Measurements from ENCODE around the gene PIGB.
"Not testable (repeated sequence)": the region's sequence is repeated elsewhere in the genome, so short reads cannot be mapped to it uniquely, and the experiment has no call there.

The PIGB gene

DNA sequence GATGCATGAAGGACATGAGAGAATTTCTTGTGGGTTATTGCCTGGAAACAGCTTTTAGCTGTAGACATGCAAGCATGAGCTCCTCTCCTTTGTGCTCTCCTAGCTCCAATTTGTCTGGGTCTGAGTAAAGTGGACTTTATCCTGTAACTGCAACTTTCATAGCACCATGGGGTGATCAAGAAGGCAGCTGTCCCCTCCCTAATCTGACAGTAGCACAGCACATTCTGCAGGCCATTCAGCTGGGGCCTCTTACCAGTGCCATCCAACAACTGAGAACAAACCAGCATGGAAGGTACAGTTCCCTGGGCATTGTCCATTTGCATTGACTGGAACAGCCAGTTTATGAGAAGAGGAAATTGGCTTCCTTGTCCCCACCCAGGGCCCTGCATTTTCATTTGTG, 21.7 kb upstream of the PIGB start:
- DNase-seq (ENCODE audit: low read depth in 3 of 3), result no peak

DNA sequence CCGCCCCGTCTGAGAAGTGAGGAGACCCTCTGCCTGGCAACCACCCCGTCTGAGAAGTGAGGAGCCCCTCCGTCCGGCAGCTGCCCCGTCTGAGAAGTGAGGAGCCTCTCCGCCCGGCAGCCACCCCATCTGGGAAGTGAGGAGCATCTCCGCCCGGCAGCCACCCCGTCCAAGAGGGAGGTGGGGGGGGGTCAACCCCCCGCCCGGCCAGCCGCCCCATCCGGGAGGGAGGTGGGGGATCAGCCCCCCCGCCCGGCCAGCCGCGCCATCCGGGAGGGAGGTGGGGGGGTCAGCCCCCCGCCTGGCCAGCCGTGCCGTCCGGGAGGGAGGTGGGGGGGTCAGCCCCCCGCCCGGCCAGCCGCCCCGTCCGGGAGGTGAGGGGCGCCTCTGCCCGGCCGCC, 16.2 kb upstream of the PIGB start:
- DNase-seq (ENCODE audit: low read depth in 3 of 3), result not testable (repeated sequence)

DNA sequence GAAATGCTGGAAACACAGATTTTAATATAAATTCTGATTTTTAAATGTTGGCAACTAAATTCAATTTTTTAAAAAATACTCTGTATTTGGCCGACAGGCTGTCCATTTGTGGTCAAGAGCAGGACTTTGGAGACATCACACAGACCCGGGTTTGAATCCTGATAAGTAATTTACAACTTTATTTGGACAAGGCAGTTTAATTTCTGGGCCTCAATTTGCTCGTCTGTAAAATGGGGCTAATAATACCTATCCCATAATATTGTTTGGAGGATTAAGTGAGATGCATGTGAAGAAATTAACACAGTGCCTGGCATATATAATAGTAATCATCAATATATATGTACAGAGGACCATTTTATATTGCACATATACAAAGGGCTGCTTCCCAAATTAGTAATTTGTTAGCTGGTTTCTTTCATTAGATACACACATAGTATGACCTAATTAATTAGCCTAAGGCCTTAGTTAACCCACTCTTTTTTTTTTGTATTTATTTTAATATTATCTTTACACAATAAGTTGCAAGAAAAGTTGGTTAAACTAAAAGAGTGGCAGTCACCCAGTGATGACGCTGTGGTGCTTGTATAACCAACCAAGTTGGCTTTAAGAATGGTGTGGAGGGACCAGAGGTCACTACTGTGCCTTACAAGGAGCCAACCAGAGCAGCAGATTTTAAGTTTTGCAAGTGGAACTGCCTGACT, 665 bp downstream of the PIGB start:
- DNase-seq (ENCODE audit: low read depth in 3 of 3), result no peak

DNA sequence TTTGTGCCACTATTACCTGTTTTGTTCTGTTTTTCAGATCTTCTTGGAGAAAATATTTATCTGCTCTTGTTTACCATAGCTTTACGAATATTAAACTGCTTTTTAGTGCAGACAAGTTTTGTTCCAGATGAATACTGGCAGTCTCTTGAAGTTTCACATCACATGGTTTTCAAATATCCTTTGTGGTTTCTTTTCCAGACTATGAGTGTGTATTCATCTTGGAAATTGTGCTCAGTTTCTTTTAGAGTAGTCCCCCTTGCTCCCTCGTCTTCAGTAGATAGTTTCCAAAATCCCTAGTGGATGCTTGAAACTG, 1.2 kb downstream of the PIGB start:
- DNase-seq (ENCODE audit: low read depth in 3 of 3), result no peak

DNA sequence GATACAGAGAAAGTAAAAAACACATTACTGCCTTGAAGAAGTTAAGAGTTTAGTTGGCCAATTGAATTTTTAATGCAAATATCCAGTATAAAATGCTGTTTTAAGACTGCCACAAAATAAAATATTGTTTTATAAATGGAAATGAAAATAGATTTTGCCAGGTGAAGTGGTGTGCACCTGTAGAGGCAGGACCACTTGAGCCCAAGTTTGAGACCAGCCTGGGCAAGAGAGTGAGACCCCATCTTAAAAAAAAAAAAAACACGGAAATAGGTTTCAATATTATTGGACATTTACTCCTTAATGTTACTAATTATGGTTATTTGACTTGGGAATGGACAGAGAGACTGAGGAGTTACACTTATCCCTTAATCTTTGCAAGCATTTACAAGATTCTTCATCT, 1.9 kb downstream of the PIGB start:
- no peak for DNase-seq (ENCODE audit: low read depth in 3 of 3)

DNA sequence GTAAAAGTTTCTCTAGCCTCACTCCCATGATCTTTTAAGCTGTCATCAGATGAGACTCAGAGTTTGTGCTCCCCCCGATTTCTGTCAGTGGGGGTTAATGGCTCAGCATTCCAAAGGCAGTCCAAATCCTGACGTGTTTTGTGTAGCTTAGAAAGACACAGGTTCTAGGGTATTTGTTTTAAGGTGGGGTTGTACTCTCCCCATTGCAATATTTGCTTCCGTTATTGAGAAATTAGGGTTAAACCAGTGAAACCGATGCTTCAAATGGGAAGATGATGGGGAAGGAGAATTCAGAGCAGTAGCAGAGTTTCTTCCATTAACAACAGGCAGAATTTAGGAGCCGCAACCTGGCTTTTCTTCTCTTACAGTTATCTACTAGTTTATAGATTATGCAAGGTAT, 3.4 kb downstream of the PIGB start:
- DNase-seq (ENCODE audit: low read depth in 3 of 3), result no peak

DNA sequence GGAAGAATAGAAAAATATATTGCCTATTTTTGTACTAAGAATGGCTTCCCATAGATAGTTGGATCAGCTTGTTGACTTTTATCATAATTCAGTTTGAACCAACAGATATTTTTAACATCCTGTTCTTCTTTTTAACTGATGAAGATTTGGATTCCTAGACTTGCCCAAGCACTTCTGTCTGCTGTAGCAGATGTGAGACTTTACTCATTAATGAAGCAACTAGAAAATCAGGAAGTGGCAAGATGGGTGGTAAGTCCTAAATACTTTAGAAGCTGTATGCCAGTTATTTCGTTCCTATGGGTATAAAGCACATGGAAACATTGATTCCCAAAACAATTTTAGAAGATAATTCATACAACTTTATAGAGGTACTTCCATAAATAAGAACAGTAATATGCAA, 8.4 kb downstream of the PIGB start:
- no peak for DNase-seq (ENCODE audit: low read depth in 3 of 3)

DNA sequence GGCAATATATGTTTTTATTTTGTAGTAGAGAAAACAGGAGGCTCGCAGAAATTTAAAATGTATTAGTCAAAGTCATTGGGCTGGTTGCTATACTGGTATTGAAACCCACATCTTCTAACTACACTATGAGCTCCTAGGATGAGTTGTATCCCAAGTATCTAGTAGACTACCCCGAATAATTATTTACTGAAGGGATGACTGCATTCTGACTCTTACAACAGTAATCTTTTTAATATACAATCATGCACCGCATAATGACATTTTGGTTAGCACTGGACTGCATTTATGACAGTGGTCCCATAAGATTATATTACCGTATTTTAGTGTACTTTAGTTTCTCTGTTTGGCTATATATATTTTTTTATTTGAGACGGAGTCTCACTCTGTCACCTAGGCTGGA, 15.3 kb downstream of the PIGB start:
- DNase-seq (ENCODE audit: low read depth in 3 of 3), result no peak

DNA sequence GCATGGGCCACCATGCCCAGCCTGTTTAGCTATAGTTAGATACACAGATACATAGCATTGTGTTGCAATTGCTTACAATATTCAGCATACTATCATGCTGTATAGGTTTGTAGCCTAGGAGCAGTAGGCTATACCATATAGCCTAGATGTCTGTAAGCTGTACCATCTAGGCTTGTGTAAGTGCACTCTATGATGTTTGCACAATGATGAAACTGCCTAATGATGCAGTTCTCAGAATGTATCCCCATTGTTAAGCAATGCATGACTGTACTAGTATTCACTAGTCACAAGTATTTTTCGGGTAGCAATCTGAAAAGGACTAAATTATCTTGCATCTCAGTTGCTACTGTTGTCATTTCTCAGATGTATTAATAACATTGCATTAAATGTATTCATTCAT, 16.0 kb downstream of the PIGB start:
- DNase-seq (ENCODE audit: low read depth in 3 of 3), result no peak

DNA sequence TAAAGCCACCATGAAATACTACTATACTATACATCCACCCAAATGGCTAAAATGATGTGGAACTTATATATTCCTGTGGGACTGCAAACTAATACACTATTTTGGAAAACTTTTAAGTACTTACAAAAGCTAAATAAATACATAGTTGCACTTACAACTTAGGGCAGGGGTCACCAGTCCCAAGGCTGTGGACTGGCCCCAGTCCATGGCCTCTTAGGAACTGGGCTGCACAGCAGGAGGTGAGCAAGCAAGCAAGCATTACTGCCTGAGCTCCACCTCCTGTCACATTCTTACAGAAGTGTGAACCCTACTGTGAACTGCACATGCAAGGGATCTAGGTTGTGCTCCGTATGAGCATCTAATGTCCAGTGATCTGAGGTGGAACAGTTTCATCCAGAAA, 18.1 kb downstream of the PIGB start:
- no peak for DNase-seq (ENCODE audit: low read depth in 3 of 3)

DNA sequence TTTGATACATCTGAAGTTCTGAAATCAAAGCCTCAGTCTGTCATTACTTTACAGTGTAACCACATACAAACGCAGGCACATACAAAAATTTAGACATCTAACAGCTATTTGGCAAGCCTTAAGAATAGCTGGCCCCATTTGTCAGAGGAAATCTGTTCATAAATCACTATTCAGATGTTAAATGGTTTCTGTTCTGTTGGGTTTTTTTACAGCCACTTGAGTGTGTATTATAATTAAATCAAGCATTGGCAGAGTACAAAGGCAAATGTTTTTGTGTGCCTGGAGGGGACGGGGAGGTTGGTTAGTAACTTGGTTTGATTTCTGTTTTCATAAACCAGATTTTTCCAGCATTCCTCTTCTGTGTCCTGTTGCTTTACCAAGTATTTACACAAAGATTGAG, 24.1 kb downstream of the PIGB start:
- no peak for DNase-seq (ENCODE audit: low read depth in 3 of 3)

DNA sequence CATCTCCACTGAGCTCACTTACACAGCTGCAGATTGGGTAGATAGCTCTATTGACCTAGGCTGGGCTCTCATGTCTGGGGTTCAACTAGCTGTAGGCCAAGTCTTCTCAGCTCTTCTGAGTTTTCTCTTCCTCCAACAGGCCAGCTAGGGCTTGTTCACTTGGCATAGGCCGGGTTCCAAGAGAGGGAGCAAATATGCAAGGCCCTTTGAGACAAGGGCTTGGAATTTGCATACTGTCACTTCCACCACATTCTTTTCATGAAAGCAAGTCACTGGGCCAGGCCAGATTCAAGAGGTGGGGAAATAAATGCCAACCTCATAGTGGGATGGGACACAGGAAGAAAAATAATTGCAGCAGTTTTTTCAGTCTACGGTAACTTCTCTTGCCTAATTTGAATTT, 25.2 kb downstream of the PIGB start:
- no peak for DNase-seq (ENCODE audit: low read depth in 3 of 3)

DNA sequence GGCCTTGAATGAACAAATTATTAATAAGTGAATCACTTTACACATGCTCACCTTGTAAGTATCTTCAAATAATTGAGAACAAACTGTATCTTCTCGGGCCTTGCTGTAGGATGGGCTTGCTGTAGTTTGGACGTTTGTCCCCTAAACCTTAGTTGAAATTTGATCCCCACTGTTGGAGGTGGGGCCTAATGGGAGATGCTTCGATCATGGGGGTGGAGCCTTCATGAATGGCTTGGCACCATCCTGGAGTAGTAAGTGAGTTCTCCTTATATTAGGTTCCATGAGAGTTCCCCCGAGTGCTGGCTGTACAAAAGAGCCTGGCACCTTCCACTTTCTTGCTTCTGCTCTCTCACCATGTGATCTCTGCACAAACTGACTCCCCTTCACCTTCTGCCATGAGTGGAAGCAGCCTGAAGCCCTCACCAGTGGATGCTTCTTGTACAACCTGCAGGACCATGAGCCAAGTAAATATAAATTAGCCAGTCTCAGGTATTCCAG, 29.3 kb downstream of the PIGB start:
- DNase-seq (ENCODE audit: low read depth in 3 of 3), result no peak

DNA sequence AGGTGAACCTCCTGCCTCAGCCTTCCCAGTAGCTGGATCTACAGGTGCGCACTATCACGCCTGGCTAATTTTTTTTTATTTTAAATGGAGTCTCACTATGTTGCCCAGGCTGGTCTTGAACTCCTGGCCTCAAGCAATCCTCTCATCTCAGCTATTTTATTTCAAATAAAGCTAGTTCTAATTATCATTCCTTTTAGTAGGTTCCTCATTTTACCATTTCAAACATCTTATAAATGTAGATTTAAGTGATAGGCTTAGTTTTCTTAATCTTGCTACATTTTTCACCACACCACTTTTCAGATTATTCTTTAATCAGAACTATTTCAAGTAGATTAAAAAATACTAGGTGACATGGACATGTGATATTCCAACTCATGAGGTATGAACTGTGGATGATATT, 30.3 kb downstream of the PIGB start:
- DNase-seq (ENCODE audit: low read depth in 3 of 3), result no peak

DNA sequence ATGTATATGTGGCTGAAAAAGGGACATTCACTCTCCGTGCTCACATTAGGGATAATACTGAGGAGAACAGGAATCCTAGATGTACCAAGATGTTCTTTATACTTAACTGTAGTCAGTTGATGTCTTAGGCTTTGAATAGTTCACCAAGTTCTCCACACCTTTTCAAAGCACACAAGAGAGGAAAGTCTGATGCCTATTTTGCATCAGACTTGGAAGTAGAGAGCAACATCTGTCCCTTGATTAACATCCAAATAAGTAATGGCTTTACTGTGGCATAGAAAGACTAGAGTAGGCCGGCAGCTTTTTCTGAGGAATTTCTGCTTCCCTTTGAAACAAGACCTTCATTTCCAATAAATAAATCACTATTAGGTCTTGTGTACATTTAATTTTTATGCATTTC, 34.0 kb downstream of the PIGB start:
- no peak for DNase-seq (ENCODE audit: low read depth in 3 of 3)

DNA sequence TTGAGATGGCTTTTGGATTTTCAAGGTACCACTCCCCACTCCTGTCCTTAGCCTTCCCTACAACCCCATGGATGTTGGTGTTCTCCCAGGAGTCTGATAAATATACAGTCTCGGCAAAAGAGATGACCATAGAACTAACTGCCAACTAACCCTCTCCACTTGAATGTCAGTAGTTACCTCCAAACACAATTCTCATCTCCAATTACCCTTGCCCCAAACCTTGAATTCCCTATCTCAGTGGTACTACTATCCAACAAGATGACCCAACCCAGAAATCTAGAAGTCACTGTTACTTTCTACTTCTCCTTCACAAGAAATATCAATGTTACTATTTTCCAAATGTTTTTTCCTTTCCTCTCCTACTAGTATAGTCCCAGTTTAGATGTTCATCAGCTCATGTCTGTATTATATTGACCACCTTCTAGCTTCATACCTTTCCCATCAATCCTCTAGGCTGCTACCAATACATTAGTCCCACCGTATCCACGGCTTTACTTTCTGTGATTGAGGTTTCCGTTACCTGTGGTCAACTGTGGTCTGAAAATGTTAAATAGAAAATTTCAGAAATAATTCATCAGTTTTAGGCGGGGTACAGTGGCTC, 38.1 kb downstream of the PIGB start:
- no peak for DNase-seq (ENCODE audit: low read depth in 3 of 3)

DNA sequence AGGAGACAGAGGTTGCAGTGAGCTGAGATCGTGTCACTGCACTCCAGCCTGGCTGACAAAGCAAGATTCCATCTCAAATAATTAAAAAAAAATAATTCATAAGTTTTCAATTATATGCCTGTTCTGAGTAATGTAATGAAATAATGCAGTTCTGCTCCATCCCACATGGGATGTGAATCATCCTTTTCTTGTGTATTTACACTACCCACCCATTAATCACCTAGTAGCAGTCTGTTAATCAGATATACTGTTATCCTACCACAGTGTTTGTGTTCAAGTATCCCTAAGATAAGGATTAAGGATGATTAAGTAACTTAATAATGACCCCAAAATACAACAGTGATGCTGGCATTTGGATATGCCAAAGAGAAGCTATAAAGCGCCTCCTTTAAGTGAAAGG, 38.8 kb downstream of the PIGB start:
- no peak for DNase-seq (ENCODE audit: low read depth in 3 of 3)

DNA sequence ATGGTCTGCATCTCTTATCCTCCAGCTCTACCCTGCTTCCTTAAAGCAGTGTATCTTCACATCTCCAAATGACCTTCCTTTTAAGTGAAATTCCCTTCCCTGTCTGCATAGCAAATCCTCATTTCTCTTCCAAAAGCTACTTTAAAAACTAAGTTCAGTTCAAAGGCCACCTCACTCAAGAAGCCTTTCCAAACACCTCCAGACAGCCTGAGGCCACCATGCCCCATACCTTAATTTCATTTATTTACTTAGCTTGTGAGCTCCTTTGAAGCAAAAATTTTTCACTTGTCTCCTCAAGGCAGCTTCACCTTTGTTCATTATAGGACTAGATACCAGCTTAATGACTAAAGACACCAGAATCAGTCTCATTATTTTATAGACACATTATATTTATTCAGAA, 39.4 kb downstream of the PIGB start:
- no peak for DNase-seq (ENCODE audit: low read depth in 3 of 3)

DNA sequence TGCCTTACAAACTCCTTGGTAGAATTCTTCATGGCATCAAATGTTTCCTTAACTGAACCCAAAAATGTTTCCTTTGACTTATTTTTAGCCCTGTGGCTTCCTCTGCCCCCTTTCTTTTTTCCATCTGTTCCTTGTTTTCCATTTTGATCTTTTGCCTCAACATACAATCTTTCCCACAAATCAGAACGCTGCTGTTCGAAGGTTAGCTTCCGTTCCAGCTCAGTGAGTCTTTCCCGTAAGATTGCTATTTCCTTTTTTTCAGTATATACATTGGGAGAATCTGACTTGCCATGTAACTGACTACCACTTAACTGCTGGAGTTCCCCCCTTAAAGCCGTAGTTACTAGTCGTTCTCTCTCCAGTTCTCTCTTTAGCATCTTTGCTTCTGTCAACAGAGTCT, 41.2 kb downstream of the PIGB start:
- no peak for DNase-seq (ENCODE audit: low read depth in 3 of 3)

DNA sequence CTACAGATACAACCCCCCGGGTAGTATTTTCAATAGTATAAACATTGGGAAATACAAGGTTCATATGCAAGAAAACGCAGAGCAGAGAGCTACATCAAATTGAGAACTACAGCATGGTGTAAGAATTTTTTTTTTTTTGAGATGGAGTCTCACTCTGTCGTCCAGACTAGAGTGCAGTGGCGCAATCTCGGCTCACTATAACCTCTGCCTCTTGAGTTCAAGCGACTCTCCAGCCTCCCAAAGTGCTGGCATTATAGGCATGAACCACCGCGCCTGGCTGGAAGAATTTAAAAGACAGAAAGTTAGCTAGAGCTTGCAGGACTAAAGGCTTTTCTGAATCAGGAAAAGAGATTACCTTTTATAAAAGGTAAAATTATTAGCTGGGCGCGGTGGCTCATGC, 42.0 kb downstream of the PIGB start:
- no peak for DNase-seq (ENCODE audit: low read depth in 3 of 3)

DNA sequence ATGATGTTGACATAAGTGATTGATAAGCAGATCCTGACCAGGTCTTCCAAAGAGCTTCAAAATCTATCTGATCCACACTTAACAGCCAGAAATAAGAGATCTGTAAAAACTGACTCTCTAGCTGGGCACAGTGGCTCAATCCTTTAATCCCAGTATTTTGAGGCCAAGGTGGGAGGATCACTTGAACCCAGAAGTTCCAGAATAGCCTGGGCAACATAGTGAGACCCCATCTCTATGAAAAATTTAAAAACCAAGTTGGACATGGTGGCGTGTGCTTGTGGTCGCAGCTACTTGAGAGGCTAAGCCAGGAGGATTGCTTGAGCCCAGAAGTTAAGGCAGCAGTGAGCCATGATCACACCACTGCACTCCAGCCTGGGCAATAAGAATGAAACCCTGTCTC, 43.6 kb downstream of the PIGB start:
- DNase-seq (ENCODE audit: low read depth in 3 of 3), result no peak

DNA sequence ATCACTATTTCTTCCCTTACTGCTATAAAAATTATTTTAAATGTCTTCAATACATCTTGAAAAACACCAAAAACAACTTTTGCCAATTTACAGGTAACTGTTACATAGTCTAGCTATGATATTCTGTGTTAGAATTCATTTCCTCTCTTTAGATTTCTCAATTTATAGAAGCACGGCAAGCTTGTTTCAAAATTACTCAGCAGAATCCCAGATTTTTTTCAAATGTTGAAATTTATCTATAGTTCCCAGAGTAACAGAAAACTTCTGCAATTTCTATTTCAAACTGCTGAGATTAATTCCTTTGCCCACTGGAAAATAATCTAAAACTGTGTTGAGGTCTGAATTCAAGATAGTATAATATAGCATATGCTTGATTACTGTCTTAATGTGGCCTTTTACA, 48.0 kb downstream of the PIGB start:
- DNase-seq (ENCODE audit: low read depth in 3 of 3), result no peak

DNA sequence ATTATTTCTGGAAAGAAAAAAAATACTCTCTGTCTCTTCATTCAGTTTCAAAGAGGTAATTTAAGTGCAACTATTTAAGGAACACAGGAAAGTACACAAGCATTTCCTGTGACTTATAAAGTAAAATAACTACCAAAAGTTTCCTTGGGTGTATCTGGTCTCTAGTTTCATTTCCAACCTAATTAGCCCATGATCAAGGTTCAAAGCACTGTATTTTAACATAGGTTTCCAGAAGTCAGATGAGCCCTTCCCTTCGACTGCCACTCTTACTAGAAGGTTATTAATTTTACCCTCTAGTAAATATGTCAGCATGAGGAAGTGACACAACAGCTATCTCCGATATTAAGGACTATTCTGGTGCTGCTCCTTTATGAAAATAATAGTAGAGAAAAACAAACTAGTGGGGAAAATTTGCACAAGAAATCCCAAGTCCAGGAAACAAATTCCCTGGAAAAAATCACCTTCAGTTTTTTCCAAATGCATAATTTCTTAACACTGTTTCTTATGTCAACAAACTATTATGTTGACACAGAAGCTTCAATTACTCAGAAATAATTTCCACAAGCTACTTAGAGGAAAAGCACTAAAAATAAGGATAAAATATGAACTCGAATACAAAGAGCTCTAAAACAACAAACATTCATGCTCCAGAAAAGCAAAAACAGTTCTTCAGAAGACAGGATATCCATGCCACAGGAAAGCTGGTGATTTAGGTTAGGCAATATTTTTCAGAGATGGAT, 53.8 kb downstream of the PIGB start:
- DNase-seq (ENCODE audit: low read depth in 3 of 3), result no peak
